GM23338 (cell line): ENCODE data around the gene BTBD16.

ENCODE experiments used
- CREB1 ChIP-seq: fragments of 250-450 bp; sonication (Bioruptor Pico); IDR thresholded peaks from 2 replicates; pipeline ENCODE4 v1.5.0; 2020; ENCODE audit warnings: low read depth, mild to moderate bottlenecking, moderate library complexity
- CTCF ChIP-seq, 2 experiments: fragments of 200-600 bp in 1 of 2; sonication (generic) in 1 of 2; conservative IDR thresholded peaks; 2 replicates each; pipeline versions ENCODE4 v1.5.1 to v1.6.1; 2016 to 2017; ENCODE audit warnings: antibody characterized with exemption in 2 of 2, low read depth in 2 of 2, mild to moderate bottlenecking in 2 of 2, moderate library complexity in 1 of 2
- EZH2 ChIP-seq: fragments of 200-600 bp; sonication (generic); IDR thresholded peaks from one replicate; pipeline ENCODE4 v1.8.0; 2017; ENCODE audit warnings: antibody characterized with exemption, mild to moderate bottlenecking, low read depth; ENCODE audit not compliant: unreplicated experiment
- EZH2phosphoT487 ChIP-seq: fragments of 200-600 bp; sonication (generic); IDR thresholded peaks from one replicate; pipeline ENCODE4 v1.8.1; 2018; ENCODE audit warnings: antibody characterized with exemption; ENCODE audit not compliant: unreplicated experiment
- JUNB ChIP-seq: IDR thresholded peaks from one replicate; pipeline ENCODE4 v1.6.1; 2016; ENCODE audit warnings: antibody characterized with exemption; ENCODE audit not compliant: unreplicated experiment
- NANOG ChIP-seq: IDR thresholded peaks from 2 replicates; pipeline ENCODE4 v1.6.1; 2016; ENCODE audit warnings: antibody characterized with exemption, borderline replicate concordance
- POLR2AphosphoS5 ChIP-seq: IDR thresholded peaks from 2 replicates; pipeline ENCODE4 v1.6.1; 2016; ENCODE audit warnings: antibody characterized with exemption, low read depth
- REST ChIP-seq: IDR thresholded peaks from one replicate; pipeline ENCODE4 v1.6.1; 2018; ENCODE audit warnings: antibody characterized with exemption; ENCODE audit not compliant: unreplicated experiment
- STAT1 ChIP-seq: IDR thresholded peaks from one replicate; pipeline ENCODE4 v1.6.1; 2016; ENCODE audit warnings: antibody characterized with exemption; ENCODE audit not compliant: unreplicated experiment
- ZNF331 ChIP-seq: fragments of 250-450 bp; sonication (Bioruptor Pico); IDR thresholded peaks from 2 replicates; pipeline ENCODE4 v1.5.0; 2020; ENCODE audit warnings: low read depth, mild to moderate bottlenecking, moderate library complexity
- TF ChIP-seq, protein P1 (sequence below): IDR thresholded peaks from 2 replicates; pipeline ENCODE4 v1.6.1; 2016; ENCODE audit warnings: antibody characterized with exemption

GRCh38 chr10:122306282-122306681 lies 35.2 kb downstream of the BTBD16 start:
- TF ChIP-seq REST (no peak), CTCF (conservative IDR thresholded peaks at IDR 0.05; ENCODE audit: low read depth in 2 of 2) (no peak), EZH2 (no peak), POLR2AphosphoS5 (no peak), EZH2phosphoT487 (no peak), CREB1 (CRISPR knock-in tag) (no peak), ZNF331 (CRISPR knock-in tag) (no peak), NANOG (no peak), STAT1 (no peak), JUNB (no peak)
- TF ChIP-seq, protein P1, sequence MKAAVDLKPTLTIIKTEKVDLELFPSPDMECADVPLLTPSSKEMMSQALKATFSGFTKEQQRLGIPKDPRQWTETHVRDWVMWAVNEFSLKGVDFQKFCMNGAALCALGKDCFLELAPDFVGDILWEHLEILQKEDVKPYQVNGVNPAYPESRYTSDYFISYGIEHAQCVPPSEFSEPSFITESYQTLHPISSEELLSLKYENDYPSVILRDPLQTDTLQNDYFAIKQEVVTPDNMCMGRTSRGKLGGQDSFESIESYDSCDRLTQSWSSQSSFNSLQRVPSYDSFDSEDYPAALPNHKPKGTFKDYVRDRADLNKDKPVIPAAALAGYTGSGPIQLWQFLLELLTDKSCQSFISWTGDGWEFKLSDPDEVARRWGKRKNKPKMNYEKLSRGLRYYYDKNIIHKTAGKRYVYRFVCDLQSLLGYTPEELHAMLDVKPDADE = no peak
